ENCODE data around the gene EN2.

GRCh38 chr7:155450558-155450969, 7.4 kb upstream of the EN2 start:
- no peak for TF ChIP-seq POLR2AphosphoS5 (IDR thresholded peaks at IDR 0.05)
- no peak for TF ChIP-seq CTCF (IDR thresholded peaks at IDR 0.05)
- TF ChIP-seq EP300 (IDR thresholded peaks at IDR 0.05): no peak
- no peak for TF ChIP-seq POLR2A (IDR thresholded peaks at IDR 0.05; ENCODE audit: low read depth)
